GM23338 (cell line): Measurements from ENCODE around the gene STXBP5. TPM values are rescaled to one million over a fixed set of nuclear protein-coding genes. Genes with fewer than 3 reads are reported as not detected.

ENCODE experiments used
- ATAC-seq: fragments of 200-7000 bp; cut with Tn5 transposase; 3 replicates; pipeline ENCODE4 v1.9.1; 2020
- DNase-seq: peaks from one replicate; pipeline ENCODE4 v3.0.0-alpha.2; 2015; ENCODE audit warnings: low spot score
- H2AFZ ChIP-seq: fragments of 200-600 bp; sonication (generic); 2 replicates; pipeline ENCODE4 v1.8.0; 2016; ENCODE audit warnings: antibody characterized with exemption, mild to moderate bottlenecking, moderate library complexity
- H3F3A ChIP-seq: fragments of 200-600 bp; sonication (generic); replicated peaks from 2 replicates; pipeline ENCODE4 v1.8.0; 2017; ENCODE audit warnings: antibody characterized with exemption, mixed run types, low read depth
- H3K27ac ChIP-seq: fragments of 200-600 bp; sonication (generic); 2 replicates; pipeline ENCODE4 v1.6.1; 2016; ENCODE audit warnings: low read depth
- H3K27me3 ChIP-seq: fragments of 200-600 bp; sonication (generic); 2 replicates; pipeline ENCODE4 v1.8.0; 2016; ENCODE audit warnings: mild to moderate bottlenecking, mixed run types, moderate library complexity; ENCODE audit not compliant: insufficient read depth
- H3K36me3 ChIP-seq: fragments of 200-600 bp; sonication (generic); 2 replicates; pipeline ENCODE4 v1.8.0; 2016; ENCODE audit warnings: mild to moderate bottlenecking; ENCODE audit not compliant: insufficient read depth
- H3K4me1 ChIP-seq: fragments of 200-600 bp; sonication (generic); 2 replicates; pipeline ENCODE4 v1.8.0; 2016; ENCODE audit warnings: mild to moderate bottlenecking, moderate library complexity; ENCODE audit not compliant: insufficient read depth
- H3K4me2 ChIP-seq: fragments of 200-600 bp; sonication (generic); 2 replicates; pipeline ENCODE4 v1.7.1; 2017; ENCODE audit warnings: mixed run types
- H3K4me3 ChIP-seq: fragments of 200-600 bp; sonication (generic); 2 replicates; pipeline ENCODE4 v1.6.1; 2016; ENCODE audit warnings: mixed run types
- H3K79me2 ChIP-seq: fragments of 200-600 bp; sonication (generic); replicated peaks from 2 replicates; pipeline ENCODE4 v1.8.0; 2017; ENCODE audit warnings: mild to moderate bottlenecking; ENCODE audit not compliant: insufficient read depth
- H3K9me2 ChIP-seq: fragments of 200-600 bp; sonication (generic); 2 replicates; pipeline ENCODE4 v1.8.0; 2017; ENCODE audit not compliant: insufficient read depth
- H4K20me1 ChIP-seq: fragments of 200-600 bp; sonication (generic); replicated peaks from 2 replicates; pipeline ENCODE4 v1.8.0; 2017; ENCODE audit warnings: mild to moderate bottlenecking; ENCODE audit not compliant: insufficient read depth
- H3K27ac Mint-ChIP-seq: 2 replicates; pipeline ENCODE4 v1.8.0; 2020; ENCODE audit warnings: inconsistent platforms, mild to moderate bottlenecking, moderate library complexity, mixed read lengths
- H3K27me3 Mint-ChIP-seq: 3 replicates; pipeline ENCODE4 v1.8.0; 2022; ENCODE audit warnings: low read depth, mild to moderate bottlenecking, moderate library complexity, mixed read lengths, inconsistent platforms; ENCODE audit not compliant: insufficient read depth, poor library complexity
- H3K36me3 Mint-ChIP-seq: 3 replicates; pipeline ENCODE4 v1.8.0; 2021; ENCODE audit warnings: low read depth, mild to moderate bottlenecking, inconsistent platforms, moderate library complexity, mixed read lengths
- H3K4me1 Mint-ChIP-seq: 3 replicates; pipeline ENCODE4 v1.8.0; 2020; ENCODE audit warnings: mild to moderate bottlenecking, inconsistent platforms, mixed read lengths
- H3K4me3 Mint-ChIP-seq: 3 replicates; pipeline ENCODE4 v1.8.0; 2021; ENCODE audit warnings: moderate library complexity, mild to moderate bottlenecking, inconsistent platforms, mixed read lengths
- H3K9me3 Mint-ChIP-seq: 3 replicates; pipeline ENCODE4 v1.8.0; 2020; ENCODE audit warnings: moderate library complexity, mild to moderate bottlenecking, inconsistent platforms, mixed read lengths
- CREB1 ChIP-seq: fragments of 250-450 bp; sonication (Bioruptor Pico); IDR thresholded peaks from 2 replicates; pipeline ENCODE4 v1.5.0; 2020; ENCODE audit warnings: low read depth, mild to moderate bottlenecking, moderate library complexity
- EZH2 ChIP-seq: fragments of 200-600 bp; sonication (generic); IDR thresholded peaks from one replicate; pipeline ENCODE4 v1.8.0; 2017; ENCODE audit warnings: antibody characterized with exemption, mild to moderate bottlenecking, low read depth; ENCODE audit not compliant: unreplicated experiment
- EZH2phosphoT487 ChIP-seq: fragments of 200-600 bp; sonication (generic); IDR thresholded peaks from one replicate; pipeline ENCODE4 v1.8.1; 2018; ENCODE audit warnings: antibody characterized with exemption; ENCODE audit not compliant: unreplicated experiment
- JUNB ChIP-seq: IDR thresholded peaks from one replicate; pipeline ENCODE4 v1.6.1; 2016; ENCODE audit warnings: antibody characterized with exemption; ENCODE audit not compliant: unreplicated experiment
- REST ChIP-seq: IDR thresholded peaks from one replicate; pipeline ENCODE4 v1.6.1; 2018; ENCODE audit warnings: antibody characterized with exemption; ENCODE audit not compliant: unreplicated experiment
- STAT1 ChIP-seq: IDR thresholded peaks from one replicate; pipeline ENCODE4 v1.6.1; 2016; ENCODE audit warnings: antibody characterized with exemption; ENCODE audit not compliant: unreplicated experiment
- ZNF114 ChIP-seq: fragments of 250-450 bp; sonication (Bioruptor Pico); IDR thresholded peaks from 2 replicates; pipeline ENCODE4 v1.5.0; 2020; ENCODE audit warnings: mild to moderate bottlenecking, moderate library complexity
- ZNF331 ChIP-seq: fragments of 250-450 bp; sonication (Bioruptor Pico); IDR thresholded peaks from 2 replicates; pipeline ENCODE4 v1.5.0; 2020; ENCODE audit warnings: low read depth, mild to moderate bottlenecking, moderate library complexity
- polyA plus RNA-seq: library from polyadenylated mRNA; unstranded; fragments of >200 nt; fragmentation: Nextera tagmentation; extraction: Ambion mirVana; gene quantifications from 2 replicates; pipeline ENCODE4 v1.2.1, GENCODE V29; 2016
- total RNA-seq: library from RNA; depleted of rRNA; stranded (reverse); fragments of >200 nt; shearing (Covaris generic); gene quantifications from 2 replicates; pipeline ENCODE4 v1.2.3, GENCODE V29; 2014
- TF ChIP-seq, protein P1 (sequence below): fragments of 250-450 bp; sonication (Bioruptor Pico); IDR thresholded peaks from 2 replicates; pipeline ENCODE4 v1.5.0; 2020; ENCODE audit warnings: mild to moderate bottlenecking, moderate library complexity
- TF ChIP-seq, protein P2 (sequence below): IDR thresholded peaks from 2 replicates; pipeline ENCODE4 v1.6.1; 2016; ENCODE audit warnings: antibody characterized with exemption
- TF ChIP-seq, protein P3 (sequence below), 2 experiments: fragments of 200-600 bp in 1 of 2; sonication (generic) in 1 of 2; conservative IDR thresholded peaks; 2 replicates each; pipeline versions ENCODE4 v1.5.1 to v1.6.1; 2016 to 2017; ENCODE audit warnings: antibody characterized with exemption in 2 of 2, low read depth in 2 of 2, mild to moderate bottlenecking in 2 of 2, moderate library complexity in 1 of 2

Gene STXBP5
- total and polyA plus RNA-seq, 2 experiments from 2014 or later, result 3.9 to 17.8 TPM

- Histone ChIP-seq H3F3A (no peaks in the 10 kb centered on the region), H3K27me3 (no peaks in the 10 kb centered on the region), H3K36me3 (no peaks in the 10 kb centered on the region), H3K4me2 (no peak overlapping the region), H3K4me3 (no peak overlapping the region), H3K79me2 (no peaks in the 10 kb centered on the region), H3K27ac (no peak overlapping the region), H4K20me1 (no peaks in the 10 kb centered on the region), H3K4me1 (no peaks in the 10 kb centered on the region), H3K9me2 (no peaks in the 10 kb centered on the region), H2AFZ (no peak overlapping the region)
- ATAC-seq (no peak), DNase-seq (no peak)
- TF ChIP-seq, protein P1, sequence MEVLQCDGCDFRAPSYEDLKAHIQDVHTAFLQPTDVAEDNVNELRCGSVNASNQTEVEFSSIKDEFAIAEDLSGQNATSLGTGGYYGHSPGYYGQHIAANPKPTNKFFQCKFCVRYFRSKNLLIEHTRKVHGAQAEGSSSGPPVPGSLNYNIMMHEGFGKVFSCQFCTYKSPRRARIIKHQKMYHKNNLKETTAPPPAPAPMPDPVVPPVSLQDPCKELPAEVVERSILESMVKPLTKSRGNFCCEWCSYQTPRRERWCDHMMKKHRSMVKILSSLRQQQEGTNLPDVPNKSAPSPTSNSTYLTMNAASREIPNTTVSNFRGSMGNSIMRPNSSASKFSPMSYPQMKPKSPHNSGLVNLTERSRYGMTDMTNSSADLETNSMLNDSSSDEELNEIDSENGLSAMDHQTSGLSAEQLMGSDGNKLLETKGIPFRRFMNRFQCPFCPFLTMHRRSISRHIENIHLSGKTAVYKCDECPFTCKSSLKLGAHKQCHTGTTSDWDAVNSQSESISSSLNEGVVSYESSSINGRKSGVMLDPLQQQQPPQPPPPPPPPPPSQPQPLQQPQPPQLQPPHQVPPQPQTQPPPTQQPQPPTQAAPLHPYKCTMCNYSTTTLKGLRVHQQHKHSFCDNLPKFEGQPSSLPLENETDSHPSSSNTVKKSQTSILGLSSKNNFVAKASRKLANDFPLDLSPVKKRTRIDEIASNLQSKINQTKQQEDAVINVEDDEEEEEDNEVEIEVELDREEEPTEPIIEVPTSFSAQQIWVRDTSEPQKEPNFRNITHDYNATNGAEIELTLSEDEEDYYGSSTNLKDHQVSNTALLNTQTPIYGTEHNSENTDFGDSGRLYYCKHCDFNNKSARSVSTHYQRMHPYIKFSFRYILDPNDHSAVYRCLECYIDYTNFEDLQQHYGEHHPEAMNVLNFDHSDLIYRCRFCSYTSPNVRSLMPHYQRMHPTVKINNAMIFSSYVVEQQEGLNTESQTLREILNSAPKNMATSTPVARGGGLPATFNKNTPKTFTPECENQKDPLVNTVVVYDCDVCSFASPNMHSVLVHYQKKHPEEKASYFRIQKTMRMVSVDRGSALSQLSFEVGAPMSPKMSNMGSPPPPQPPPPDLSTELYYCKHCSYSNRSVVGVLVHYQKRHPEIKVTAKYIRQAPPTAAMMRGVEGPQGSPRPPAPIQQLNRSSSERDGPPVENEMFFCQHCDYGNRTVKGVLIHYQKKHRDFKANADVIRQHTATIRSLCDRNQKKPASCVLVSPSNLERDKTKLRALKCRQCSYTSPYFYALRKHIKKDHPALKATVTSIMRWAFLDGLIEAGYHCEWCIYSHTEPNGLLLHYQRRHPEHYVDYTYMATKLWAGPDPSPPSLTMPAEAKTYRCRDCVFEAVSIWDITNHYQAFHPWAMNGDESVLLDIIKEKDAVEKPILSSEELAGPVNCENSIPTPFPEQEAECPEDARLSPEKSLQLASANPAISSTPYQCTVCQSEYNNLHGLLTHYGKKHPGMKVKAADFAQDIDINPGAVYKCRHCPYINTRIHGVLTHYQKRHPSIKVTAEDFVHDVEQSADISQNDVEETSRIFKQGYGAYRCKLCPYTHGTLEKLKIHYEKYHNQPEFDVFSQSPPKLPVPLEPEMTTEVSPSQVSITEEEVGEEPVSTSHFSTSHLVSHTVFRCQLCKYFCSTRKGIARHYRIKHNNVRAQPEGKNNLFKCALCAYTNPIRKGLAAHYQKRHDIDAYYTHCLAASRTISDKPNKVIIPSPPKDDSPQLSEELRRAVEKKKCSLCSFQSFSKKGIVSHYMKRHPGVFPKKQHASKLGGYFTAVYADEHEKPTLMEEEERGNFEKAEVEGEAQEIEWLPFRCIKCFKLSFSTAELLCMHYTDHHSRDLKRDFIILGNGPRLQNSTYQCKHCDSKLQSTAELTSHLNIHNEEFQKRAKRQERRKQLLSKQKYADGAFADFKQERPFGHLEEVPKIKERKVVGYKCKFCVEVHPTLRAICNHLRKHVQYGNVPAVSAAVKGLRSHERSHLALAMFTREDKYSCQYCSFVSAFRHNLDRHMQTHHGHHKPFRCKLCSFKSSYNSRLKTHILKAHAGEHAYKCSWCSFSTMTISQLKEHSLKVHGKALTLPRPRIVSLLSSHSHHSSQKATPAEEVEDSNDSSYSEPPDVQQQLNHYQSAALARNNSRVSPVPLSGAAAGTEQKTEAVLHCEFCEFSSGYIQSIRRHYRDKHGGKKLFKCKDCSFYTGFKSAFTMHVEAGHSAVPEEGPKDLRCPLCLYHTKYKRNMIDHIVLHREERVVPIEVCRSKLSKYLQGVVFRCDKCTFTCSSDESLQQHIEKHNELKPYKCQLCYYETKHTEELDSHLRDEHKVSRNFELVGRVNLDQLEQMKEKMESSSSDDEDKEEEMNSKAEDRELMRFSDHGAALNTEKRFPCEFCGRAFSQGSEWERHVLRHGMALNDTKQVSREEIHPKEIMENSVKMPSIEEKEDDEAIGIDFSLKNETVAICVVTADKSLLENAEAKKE, result no peak
- TF ChIP-seq STAT1 (no peak), ZNF114 (CRISPR knock-in tag) (no peak), ZNF331 (CRISPR knock-in tag) (no peak), EZH2 (no peak), JUNB (no peak), REST (no peak), EZH2phosphoT487 (no peak), CREB1 (no peak)
- TF ChIP-seq, protein P2, sequence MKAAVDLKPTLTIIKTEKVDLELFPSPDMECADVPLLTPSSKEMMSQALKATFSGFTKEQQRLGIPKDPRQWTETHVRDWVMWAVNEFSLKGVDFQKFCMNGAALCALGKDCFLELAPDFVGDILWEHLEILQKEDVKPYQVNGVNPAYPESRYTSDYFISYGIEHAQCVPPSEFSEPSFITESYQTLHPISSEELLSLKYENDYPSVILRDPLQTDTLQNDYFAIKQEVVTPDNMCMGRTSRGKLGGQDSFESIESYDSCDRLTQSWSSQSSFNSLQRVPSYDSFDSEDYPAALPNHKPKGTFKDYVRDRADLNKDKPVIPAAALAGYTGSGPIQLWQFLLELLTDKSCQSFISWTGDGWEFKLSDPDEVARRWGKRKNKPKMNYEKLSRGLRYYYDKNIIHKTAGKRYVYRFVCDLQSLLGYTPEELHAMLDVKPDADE, result no peak
- TF ChIP-seq, protein P3, sequence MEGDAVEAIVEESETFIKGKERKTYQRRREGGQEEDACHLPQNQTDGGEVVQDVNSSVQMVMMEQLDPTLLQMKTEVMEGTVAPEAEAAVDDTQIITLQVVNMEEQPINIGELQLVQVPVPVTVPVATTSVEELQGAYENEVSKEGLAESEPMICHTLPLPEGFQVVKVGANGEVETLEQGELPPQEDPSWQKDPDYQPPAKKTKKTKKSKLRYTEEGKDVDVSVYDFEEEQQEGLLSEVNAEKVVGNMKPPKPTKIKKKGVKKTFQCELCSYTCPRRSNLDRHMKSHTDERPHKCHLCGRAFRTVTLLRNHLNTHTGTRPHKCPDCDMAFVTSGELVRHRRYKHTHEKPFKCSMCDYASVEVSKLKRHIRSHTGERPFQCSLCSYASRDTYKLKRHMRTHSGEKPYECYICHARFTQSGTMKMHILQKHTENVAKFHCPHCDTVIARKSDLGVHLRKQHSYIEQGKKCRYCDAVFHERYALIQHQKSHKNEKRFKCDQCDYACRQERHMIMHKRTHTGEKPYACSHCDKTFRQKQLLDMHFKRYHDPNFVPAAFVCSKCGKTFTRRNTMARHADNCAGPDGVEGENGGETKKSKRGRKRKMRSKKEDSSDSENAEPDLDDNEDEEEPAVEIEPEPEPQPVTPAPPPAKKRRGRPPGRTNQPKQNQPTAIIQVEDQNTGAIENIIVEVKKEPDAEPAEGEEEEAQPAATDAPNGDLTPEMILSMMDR (conservative IDR thresholded peaks at IDR 0.05; ENCODE audit: low read depth in 2 of 2), result no peak
- Mint-ChIP-seq H3K27ac (no peak overlapping the region), H3K4me1 (no peaks in the 10 kb centered on the region), H3K27me3 (peaks cover under 1% of the 10 kb centered on the region), H3K4me3 (no peak overlapping the region), H3K36me3 (peaks cover 17% of the 10 kb centered on the region; the same call in 2 of the 3 replicates), H3K9me3 (peaks cover 31% of the 10 kb centered on the region)
Measured at GRCh38 chr6:147400968-147401367, 196.8 kb downstream of the STXBP5 start.
